ENCODE data around the gene PRTFDC1. TPM values are rescaled to one million over a fixed set of nuclear protein-coding genes. Genes with fewer than 3 reads are reported as not detected.

The PRTFDC1 gene
- total RNA-seq, 1 experiment from 2014 or later: 22.7 TPM

DNA sequence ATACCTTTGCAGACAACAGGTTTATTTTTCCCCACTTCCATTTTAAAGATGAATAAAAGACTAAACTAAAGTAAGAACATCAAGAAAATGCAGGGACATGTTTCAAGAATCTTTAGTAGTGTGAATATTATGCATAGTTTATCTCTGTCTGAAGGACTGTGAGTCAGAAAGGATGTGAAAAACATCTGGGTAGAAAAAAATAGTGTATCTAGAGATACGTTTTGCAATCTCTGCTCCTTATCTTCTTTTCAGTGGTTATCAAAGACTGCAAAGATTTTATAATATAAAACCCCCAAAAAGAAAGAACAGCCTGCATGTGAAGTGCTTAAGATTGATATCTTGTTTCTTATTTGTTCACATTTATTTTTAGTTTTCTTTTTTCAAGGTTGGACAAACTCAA lies 126.9 kb downstream of the PRTFDC1 start:
- no peak overlapping the region for H3K4me3 Mint-ChIP-seq (ENCODE audit: low read depth, unreplicated experiment)
- peaks cover 15% of the 10 kb centered on the region for H3K4me1 Mint-ChIP-seq (ENCODE audit: low read depth, unreplicated experiment)
- intact Hi-C loops (cut with micrococcal nuclease; ENCODE audit: unreplicated experiment): no loop called here
- CTCF ChIA-PET: interaction anchor here (0.7 kb wide), 1 partner anchor 180 kb away, joined by 3 read pairs; no protein-coding TSS in a partner anchor
- no peak for DNase-seq
- H3K9me3 Mint-ChIP-seq (ENCODE audit: low read depth, unreplicated experiment): no peaks in the 10 kb centered on the region
- no peaks in the 10 kb centered on the region for H3K36me3 Mint-ChIP-seq (ENCODE audit: insufficient read depth, unreplicated experiment)
- no peak overlapping the region for H3K27ac Mint-ChIP-seq (ENCODE audit: unreplicated experiment)
- TF ChIP-seq, protein P1, sequence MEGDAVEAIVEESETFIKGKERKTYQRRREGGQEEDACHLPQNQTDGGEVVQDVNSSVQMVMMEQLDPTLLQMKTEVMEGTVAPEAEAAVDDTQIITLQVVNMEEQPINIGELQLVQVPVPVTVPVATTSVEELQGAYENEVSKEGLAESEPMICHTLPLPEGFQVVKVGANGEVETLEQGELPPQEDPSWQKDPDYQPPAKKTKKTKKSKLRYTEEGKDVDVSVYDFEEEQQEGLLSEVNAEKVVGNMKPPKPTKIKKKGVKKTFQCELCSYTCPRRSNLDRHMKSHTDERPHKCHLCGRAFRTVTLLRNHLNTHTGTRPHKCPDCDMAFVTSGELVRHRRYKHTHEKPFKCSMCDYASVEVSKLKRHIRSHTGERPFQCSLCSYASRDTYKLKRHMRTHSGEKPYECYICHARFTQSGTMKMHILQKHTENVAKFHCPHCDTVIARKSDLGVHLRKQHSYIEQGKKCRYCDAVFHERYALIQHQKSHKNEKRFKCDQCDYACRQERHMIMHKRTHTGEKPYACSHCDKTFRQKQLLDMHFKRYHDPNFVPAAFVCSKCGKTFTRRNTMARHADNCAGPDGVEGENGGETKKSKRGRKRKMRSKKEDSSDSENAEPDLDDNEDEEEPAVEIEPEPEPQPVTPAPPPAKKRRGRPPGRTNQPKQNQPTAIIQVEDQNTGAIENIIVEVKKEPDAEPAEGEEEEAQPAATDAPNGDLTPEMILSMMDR (IDR thresholded peaks at IDR 0.05; ENCODE audit: unreplicated experiment): no peak
- no peaks in the 10 kb centered on the region for H3K27me3 Mint-ChIP-seq (ENCODE audit: unreplicated experiment)
- BruUV-seq (replicated peaks): no TSS peak

DNA sequence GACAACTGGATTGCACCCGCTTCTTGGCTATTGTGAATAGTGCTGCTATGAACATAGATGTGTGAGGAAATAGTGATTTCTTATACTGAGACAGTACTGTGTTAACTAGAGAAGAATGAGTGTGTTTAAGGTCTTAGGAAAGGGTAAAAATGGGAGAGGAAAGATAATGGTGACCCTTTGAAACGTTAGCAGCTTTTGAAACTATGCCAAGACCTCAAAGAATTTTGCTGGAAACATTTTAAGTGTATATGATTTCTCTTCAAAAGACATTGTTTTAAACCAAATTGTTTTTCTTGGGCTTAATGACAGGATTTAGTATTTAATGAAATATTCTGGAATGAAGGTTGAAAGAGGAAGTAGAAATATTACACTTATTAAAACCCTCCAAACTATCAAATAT lies 127.9 kb downstream of the PRTFDC1 start:
- no TSS peak for BruUV-seq (replicated peaks)
- DNase-seq: no peak
- Mint-ChIP-seq H3K27me3 (ENCODE audit: unreplicated experiment) (no peaks in the 10 kb centered on the region), H3K27ac (ENCODE audit: unreplicated experiment) (peak overlapping the region; percentile 53), H3K4me3 (ENCODE audit: low read depth, unreplicated experiment) (no peak overlapping the region), H3K9me3 (ENCODE audit: low read depth, unreplicated experiment) (no peaks in the 10 kb centered on the region), H3K4me1 (ENCODE audit: low read depth, unreplicated experiment) (peaks cover 25% of the 10 kb centered on the region), H3K36me3 (ENCODE audit: insufficient read depth, unreplicated experiment) (no peaks in the 10 kb centered on the region)
- CTCF ChIA-PET: interaction anchor here (0.7 kb wide), 1 partner anchor 138 kb away, joined by 3 read pairs; no protein-coding TSS in a partner anchor
- intact Hi-C loops (cut with micrococcal nuclease; ENCODE audit: unreplicated experiment): loop anchor here (5.0 kb wide), 1 partner anchor 107 kb away; no protein-coding TSS in a partner anchor
- TF ChIP-seq, protein P1 (IDR thresholded peaks at IDR 0.05; ENCODE audit: unreplicated experiment): no peak

DNA sequence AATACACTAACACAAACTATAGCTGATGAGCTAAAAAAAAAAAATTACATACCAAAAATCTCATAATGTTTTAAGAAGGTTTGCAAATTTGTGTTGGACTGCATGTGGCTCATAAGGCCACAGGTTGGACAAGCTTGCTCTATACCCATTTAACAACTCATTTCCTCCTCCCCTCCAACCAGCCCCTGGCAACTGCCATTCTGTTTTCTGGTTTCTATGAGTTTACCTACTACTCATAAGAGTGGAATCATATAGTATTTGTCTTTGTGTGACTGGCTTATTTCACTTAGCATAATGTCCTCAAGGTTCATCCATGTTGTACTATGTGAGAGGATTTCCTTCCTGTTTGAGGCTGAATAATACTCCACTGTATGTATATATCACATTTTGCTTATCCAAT lies 128.3 kb downstream of the PRTFDC1 start:
- H3K27ac Mint-ChIP-seq (ENCODE audit: unreplicated experiment): peak overlapping the region; percentile 53
- DNase-seq: no peak
- TF ChIP-seq, protein P1 (IDR thresholded peaks at IDR 0.05; ENCODE audit: unreplicated experiment): no peak
- intact Hi-C loops (cut with micrococcal nuclease; ENCODE audit: unreplicated experiment): loop anchor here (5.0 kb wide), 1 partner anchor 107 kb away; no protein-coding TSS in a partner anchor
- no peaks in the 10 kb centered on the region for H3K36me3 Mint-ChIP-seq (ENCODE audit: insufficient read depth, unreplicated experiment)
- peaks cover 26% of the 10 kb centered on the region for H3K4me1 Mint-ChIP-seq (ENCODE audit: low read depth, unreplicated experiment)
- no peak overlapping the region for H3K4me3 Mint-ChIP-seq (ENCODE audit: low read depth, unreplicated experiment)
- no TSS peak for BruUV-seq (replicated peaks)
- CTCF ChIA-PET: no interaction called here
- no peaks in the 10 kb centered on the region for H3K9me3 Mint-ChIP-seq (ENCODE audit: low read depth, unreplicated experiment)
- H3K27me3 Mint-ChIP-seq (ENCODE audit: unreplicated experiment): no peaks in the 10 kb centered on the region

DNA sequence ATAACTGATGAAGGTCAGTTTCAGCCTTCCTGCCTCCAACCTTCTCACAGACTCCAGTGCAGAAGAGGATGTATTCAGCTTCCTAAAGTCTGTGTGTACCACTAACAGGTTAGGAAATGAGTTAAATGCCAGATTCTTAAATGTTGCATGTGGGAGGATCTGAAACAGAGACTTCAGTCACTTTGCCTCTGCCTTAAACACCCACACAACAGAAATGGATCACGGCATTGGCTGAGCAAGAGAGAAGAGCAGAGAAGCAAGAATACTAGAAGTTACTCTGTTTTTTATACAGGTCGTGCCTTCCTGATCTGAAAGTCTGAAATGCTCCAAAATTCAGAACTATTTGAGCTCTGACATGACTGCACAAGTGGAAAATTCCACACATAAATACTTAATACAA lies 129.8 kb downstream of the PRTFDC1 start:
- intact Hi-C loops (cut with micrococcal nuclease; ENCODE audit: unreplicated experiment): loop anchor here (5.0 kb wide), 1 partner anchor 105 kb away; no protein-coding TSS in a partner anchor
- peaks cover 26% of the 10 kb centered on the region for H3K4me1 Mint-ChIP-seq (ENCODE audit: low read depth, unreplicated experiment)
- CTCF ChIA-PET: no interaction called here
- DNase-seq: no peak
- H3K36me3 Mint-ChIP-seq (ENCODE audit: insufficient read depth, unreplicated experiment): no peaks in the 10 kb centered on the region
- no TSS peak for BruUV-seq (replicated peaks)
- no peaks in the 10 kb centered on the region for H3K9me3 Mint-ChIP-seq (ENCODE audit: low read depth, unreplicated experiment)
- no peak overlapping the region for H3K4me3 Mint-ChIP-seq (ENCODE audit: low read depth, unreplicated experiment)
- H3K27me3 Mint-ChIP-seq (ENCODE audit: unreplicated experiment): no peaks in the 10 kb centered on the region
- H3K27ac Mint-ChIP-seq (ENCODE audit: unreplicated experiment): no peak overlapping the region
- TF ChIP-seq, protein P1 (IDR thresholded peaks at IDR 0.05; ENCODE audit: unreplicated experiment): no peak
